WTC11 (cell line): Measurements from ENCODE around the gene TUBGCP2. TPM values are rescaled to one million over a fixed set of nuclear protein-coding genes. Genes with fewer than 3 reads are reported as not detected.

Experiments used
- ATAC-seq: fragments of 200-7000 bp; cut with Tn5 transposase; 2 replicates; pipeline ENCODE4 v1.10.0; 2021; ENCODE audit warnings: mild to moderate bottlenecking, moderate library complexity
- CTCF ChIA-PET: fragments of 300-600 bp; sonication (Branson Sonifier 250); formaldehyde crosslinking; loops from one replicate; lab custom pipeline; 2021; ENCODE audit warnings: antibody characterized with exemption; lab: Charles Lee
- POLR2A ChIA-PET: fragments of 350-600 bp; sonication (Branson Sonifier 250); formaldehyde crosslinking; loops from one replicate; lab custom pipeline; 2021; ENCODE audit warnings: antibody characterized with exemption; lab: Charles Lee
- DNase-seq: peaks from one replicate; pipeline ENCODE4 v3.0.0; 2021; ENCODE audit warnings: low spot score
- H3K27ac Mint-ChIP-seq: 2 replicates; pipeline ENCODE4 v1.8.0; 2021; ENCODE audit warnings: mixed read lengths
- H3K27me3 Mint-ChIP-seq: 2 replicates; pipeline ENCODE4 v1.8.0; 2021; ENCODE audit warnings: low read depth, mild to moderate bottlenecking, moderate library complexity, mixed read lengths
- H3K36me3 Mint-ChIP-seq: 2 replicates; pipeline ENCODE4 v1.8.0; 2021; ENCODE audit warnings: mixed read lengths
- H3K4me1 Mint-ChIP-seq: 2 replicates; pipeline ENCODE4 v1.8.0; 2022; ENCODE audit warnings: mixed read lengths
- H3K4me3 Mint-ChIP-seq: 2 replicates; pipeline ENCODE4 v1.8.0; 2021; ENCODE audit warnings: mild to moderate bottlenecking, moderate library complexity, mixed read lengths
- H3K9me3 Mint-ChIP-seq: 2 replicates; pipeline ENCODE4 v1.8.0; 2021; ENCODE audit warnings: mixed read lengths
- ATF6 ChIP-seq: sonication (generic); formaldehyde crosslinking; IDR thresholded peaks from 2 replicates; pipeline ENCODE4 v1.8.1; 2023; ENCODE audit warnings: mild to moderate bottlenecking, missing genetic modification reagents
- CBFB ChIP-seq: sonication (generic); formaldehyde crosslinking; IDR thresholded peaks from 2 replicates; pipeline ENCODE4 v1.8.1; 2022; ENCODE audit warnings: mild to moderate bottlenecking, low read depth, missing genetic modification reagents
- CREB1 ChIP-seq: sonication (generic); formaldehyde crosslinking; IDR thresholded peaks from 2 replicates; pipeline ENCODE4 v1.8.0; 2023; ENCODE audit warnings: mild to moderate bottlenecking, missing genetic modification reagents
- CREM ChIP-seq: sonication (generic); formaldehyde crosslinking; IDR thresholded peaks from 2 replicates; pipeline ENCODE4 v1.8.1; 2022; ENCODE audit warnings: mild to moderate bottlenecking, missing genetic modification reagents, moderate library complexity
- E2F4 ChIP-seq: sonication (generic); formaldehyde crosslinking; IDR thresholded peaks from 2 replicates; pipeline ENCODE4 v1.8.1; 2022; ENCODE audit warnings: low read depth, mild to moderate bottlenecking, moderate library complexity, missing genetic modification reagents, borderline replicate concordance
- ELF4 ChIP-seq: sonication (generic); formaldehyde crosslinking; IDR thresholded peaks from 2 replicates; pipeline ENCODE4 v1.8.1; 2022; ENCODE audit warnings: low read depth, mild to moderate bottlenecking, moderate library complexity, missing genetic modification reagents
- EMX1 ChIP-seq: fragments of 250-450 bp; sonication (Bioruptor Pico); IDR thresholded peaks from 2 replicates; pipeline ENCODE4 v1.8.0; 2021; ENCODE audit warnings: mild to moderate bottlenecking
- ERG ChIP-seq: fragments of 250-450 bp; sonication (Bioruptor Pico); IDR thresholded peaks from 2 replicates; pipeline ENCODE4 v1.8.0; 2021; ENCODE audit warnings: mild to moderate bottlenecking
- ESRRA ChIP-seq: sonication (generic); formaldehyde crosslinking; IDR thresholded peaks from 2 replicates; pipeline ENCODE4 v1.8.1; 2022; ENCODE audit warnings: mild to moderate bottlenecking, missing genetic modification reagents, borderline replicate concordance
- FOXP4 ChIP-seq: sonication (generic); formaldehyde crosslinking; IDR thresholded peaks from 2 replicates; pipeline ENCODE4 v1.8.0; 2022; ENCODE audit warnings: mild to moderate bottlenecking, missing genetic modification reagents
- GTF2I ChIP-seq: fragments of 250-450 bp; sonication (Bioruptor Pico); conservative IDR thresholded peaks from 2 replicates; pipeline ENCODE4 v1.4.0; 2021; ENCODE audit warnings: mild to moderate bottlenecking
- HMGA2 ChIP-seq: fragments of 250-450 bp; sonication (Bioruptor Pico); IDR thresholded peaks from 2 replicates; pipeline ENCODE4 v1.4.0; 2021; ENCODE audit warnings: mild to moderate bottlenecking, moderate library complexity
- HMGXB4 ChIP-seq: sonication (generic); formaldehyde crosslinking; IDR thresholded peaks from 2 replicates; pipeline ENCODE4 v1.8.1; 2023; ENCODE audit warnings: mild to moderate bottlenecking, moderate library complexity, missing genetic modification reagents
- KAT7 ChIP-seq: sonication (generic); formaldehyde crosslinking; IDR thresholded peaks from 2 replicates; pipeline ENCODE4 v1.8.1; 2023; ENCODE audit warnings: missing genetic modification reagents, mild to moderate bottlenecking, borderline replicate concordance
- MXD4 ChIP-seq: fragments of 250-450 bp; sonication (Bioruptor Pico); IDR thresholded peaks from 2 replicates; pipeline ENCODE4 v1.8.0; 2021; ENCODE audit warnings: mild to moderate bottlenecking, moderate library complexity, borderline replicate concordance
- NFE2L1 ChIP-seq: sonication (generic); formaldehyde crosslinking; IDR thresholded peaks from 2 replicates; pipeline ENCODE4 v1.8.1; 2023; ENCODE audit warnings: missing genetic modification reagents
- PRRX2 ChIP-seq: fragments of 250-450 bp; sonication (Bioruptor Pico); IDR thresholded peaks from 2 replicates; pipeline ENCODE4 v1.8.0; 2021; ENCODE audit warnings: mild to moderate bottlenecking
- RELA ChIP-seq: sonication (generic); formaldehyde crosslinking; IDR thresholded peaks from 2 replicates; pipeline ENCODE4 v1.8.1; 2022; ENCODE audit warnings: missing genetic modification reagents, mild to moderate bottlenecking, borderline replicate concordance
- ZBTB43 ChIP-seq: sonication (generic); formaldehyde crosslinking; IDR thresholded peaks from 2 replicates; pipeline ENCODE4 v1.8.1; 2023; ENCODE audit warnings: mild to moderate bottlenecking, missing genetic modification reagents
- ZMAT4 ChIP-seq: fragments of 250-450 bp; sonication (Bioruptor Pico); IDR thresholded peaks from 2 replicates; pipeline ENCODE4 v1.9.0; 2021; ENCODE audit warnings: mild to moderate bottlenecking
- ZNF138 ChIP-seq: sonication (generic); formaldehyde crosslinking; conservative IDR thresholded peaks from 2 replicates; pipeline ENCODE4 v1.8.1; 2022; ENCODE audit warnings: mild to moderate bottlenecking, moderate library complexity, missing genetic modification reagents
- ZNF423 ChIP-seq: fragments of 250-450 bp; sonication (Bioruptor Pico); IDR thresholded peaks from 2 replicates; pipeline ENCODE4 v2.1.2; 2022; ENCODE audit warnings: mild to moderate bottlenecking, moderate library complexity
- ZSCAN18 ChIP-seq: fragments of 250-450 bp; sonication (Bioruptor Pico); IDR thresholded peaks from 2 replicates; pipeline ENCODE4 v2.1.2; 2022; ENCODE audit warnings: mild to moderate bottlenecking, moderate library complexity
- total RNA-seq: library from RNA; stranded (reverse); gene quantifications from 3 replicates; pipeline ENCODE4 v1.2.3, GENCODE V29; 2021

The TUBGCP2 gene
- total RNA-seq, 1 experiment from 2014 or later = 62.5 TPM

- Mint-ChIP-seq H3K4me3 (peak overlapping the region; percentile 71), H3K27ac (no peak overlapping the region), H3K4me1 (peaks cover 39% of the 10 kb centered on the region), H3K36me3 (peaks cover 11% of the 10 kb centered on the region), H3K9me3 (no peaks in the 10 kb centered on the region), H3K27me3 (peaks cover 56% of the 10 kb centered on the region)
- POLR2A ChIA-PET = no interaction called here
- ATAC-seq = peak; percentile 7
- DNase-seq = no peak
- CTCF ChIA-PET = interaction anchor here (0.9 kb wide), 1 partner anchor 10 kb away, joined by 3 read pairs; no protein-coding TSS in a partner anchor
- TF ChIP-seq CREB1 (CRISPR knock-in tag) = no peak
- no peak for TF ChIP-seq ZMAT4 (CRISPR knock-in tag)
- no peak for TF ChIP-seq ELF4 (CRISPR knock-in tag)
- TF ChIP-seq PRRX2 (CRISPR knock-in tag) = no peak
- no peak for TF ChIP-seq FOXP4 (CRISPR knock-in tag)
- no peak for TF ChIP-seq KAT7
- no peak for TF ChIP-seq GTF2I (CRISPR knock-in tag)
- no peak for TF ChIP-seq ZNF138 (CRISPR knock-in tag)
- TF ChIP-seq HMGA2 = no peak
- no peak for TF ChIP-seq CBFB (CRISPR knock-in tag)
- no peak for TF ChIP-seq EMX1 (CRISPR knock-in tag)
- no peak for TF ChIP-seq ERG (CRISPR knock-in tag)
- no peak for TF ChIP-seq ZBTB43 (CRISPR knock-in tag)
These were observed 71.5 kb downstream of the TUBGCP2 start for GRCh38 chr10:133237241-133237587.

- Mint-ChIP-seq H3K27me3 (peaks cover 61% of the 10 kb centered on the region), H3K27ac (no peak overlapping the region), H3K4me1 (peaks cover 44% of the 10 kb centered on the region), H3K36me3 (peaks cover 9% of the 10 kb centered on the region), H3K4me3 (no peak overlapping the region), H3K9me3 (no peaks in the 10 kb centered on the region)
- DNase-seq (peak; percentile 54), ATAC-seq (peak; percentile 0; the same call in 1 of the 2 replicates)
- CTCF ChIA-PET = interaction anchor here (0.9 kb wide), 1 partner anchor 11 kb away, joined by 3 read pairs; no protein-coding TSS in a partner anchor
- POLR2A ChIA-PET = no interaction called here
- TF ChIP-seq NFE2L1 (CRISPR knock-in tag) = no peak
- TF ChIP-seq CREM (CRISPR knock-in tag) = no peak
- no peak for TF ChIP-seq E2F4
- 0 out of 2 replicates have a peak, but pooled peaks have one; percentile 38 for TF ChIP-seq HMGXB4 (CRISPR knock-in tag)
- no peak for TF ChIP-seq ZNF423
- TF ChIP-seq ESRRA (CRISPR knock-in tag) = 0 out of 2 replicates have a peak, but pooled peaks have one; percentile 57
- TF ChIP-seq KAT7 = 0 out of 2 replicates have a peak, but pooled peaks have one; percentile 35
- TF ChIP-seq MXD4 (CRISPR knock-in tag) = no peak
- TF ChIP-seq RELA (CRISPR knock-in tag) = peak; percentile 65; the same call in 1 of the 2 replicates
- no peak for TF ChIP-seq ZSCAN18 (CRISPR knock-in tag)
- TF ChIP-seq ATF6 = no peak
These were observed 72.1 kb downstream of the TUBGCP2 start for GRCh38 chr10:133236401-133237240.
